Measurements from ENCODE around the gene PRMT7.

DNA sequence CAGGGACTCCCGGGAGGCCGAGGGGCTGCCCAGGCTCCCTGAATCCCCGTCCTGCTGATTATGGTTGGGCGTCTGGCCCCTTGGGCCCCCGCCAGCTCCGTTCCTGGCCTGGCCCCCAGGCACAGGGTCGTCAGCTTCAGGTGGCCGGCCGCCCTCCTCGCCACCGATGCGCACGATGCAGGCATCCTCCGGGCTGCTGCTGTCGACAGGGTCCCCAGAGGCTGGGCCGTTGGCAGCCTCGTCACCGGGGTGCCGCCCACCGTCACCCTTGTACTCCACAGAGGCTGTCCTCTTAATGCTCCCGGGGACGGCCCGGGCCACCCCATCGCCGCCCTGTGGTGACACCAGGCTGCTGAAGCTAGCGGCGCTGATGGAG, 60.4 kb downstream of the PRMT7 start:
- TF ChIP-seq, protein P1, sequence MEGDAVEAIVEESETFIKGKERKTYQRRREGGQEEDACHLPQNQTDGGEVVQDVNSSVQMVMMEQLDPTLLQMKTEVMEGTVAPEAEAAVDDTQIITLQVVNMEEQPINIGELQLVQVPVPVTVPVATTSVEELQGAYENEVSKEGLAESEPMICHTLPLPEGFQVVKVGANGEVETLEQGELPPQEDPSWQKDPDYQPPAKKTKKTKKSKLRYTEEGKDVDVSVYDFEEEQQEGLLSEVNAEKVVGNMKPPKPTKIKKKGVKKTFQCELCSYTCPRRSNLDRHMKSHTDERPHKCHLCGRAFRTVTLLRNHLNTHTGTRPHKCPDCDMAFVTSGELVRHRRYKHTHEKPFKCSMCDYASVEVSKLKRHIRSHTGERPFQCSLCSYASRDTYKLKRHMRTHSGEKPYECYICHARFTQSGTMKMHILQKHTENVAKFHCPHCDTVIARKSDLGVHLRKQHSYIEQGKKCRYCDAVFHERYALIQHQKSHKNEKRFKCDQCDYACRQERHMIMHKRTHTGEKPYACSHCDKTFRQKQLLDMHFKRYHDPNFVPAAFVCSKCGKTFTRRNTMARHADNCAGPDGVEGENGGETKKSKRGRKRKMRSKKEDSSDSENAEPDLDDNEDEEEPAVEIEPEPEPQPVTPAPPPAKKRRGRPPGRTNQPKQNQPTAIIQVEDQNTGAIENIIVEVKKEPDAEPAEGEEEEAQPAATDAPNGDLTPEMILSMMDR (IDR thresholded peaks at IDR 0.05): no peak
- TF ChIP-seq, protein P2, sequence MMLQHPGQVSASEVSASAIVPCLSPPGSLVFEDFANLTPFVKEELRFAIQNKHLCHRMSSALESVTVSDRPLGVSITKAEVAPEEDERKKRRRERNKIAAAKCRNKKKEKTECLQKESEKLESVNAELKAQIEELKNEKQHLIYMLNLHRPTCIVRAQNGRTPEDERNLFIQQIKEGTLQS (CRISPR knock-in tag; conservative IDR thresholded peaks at IDR 0.05): no peak
- TF ChIP-seq, protein P3, sequence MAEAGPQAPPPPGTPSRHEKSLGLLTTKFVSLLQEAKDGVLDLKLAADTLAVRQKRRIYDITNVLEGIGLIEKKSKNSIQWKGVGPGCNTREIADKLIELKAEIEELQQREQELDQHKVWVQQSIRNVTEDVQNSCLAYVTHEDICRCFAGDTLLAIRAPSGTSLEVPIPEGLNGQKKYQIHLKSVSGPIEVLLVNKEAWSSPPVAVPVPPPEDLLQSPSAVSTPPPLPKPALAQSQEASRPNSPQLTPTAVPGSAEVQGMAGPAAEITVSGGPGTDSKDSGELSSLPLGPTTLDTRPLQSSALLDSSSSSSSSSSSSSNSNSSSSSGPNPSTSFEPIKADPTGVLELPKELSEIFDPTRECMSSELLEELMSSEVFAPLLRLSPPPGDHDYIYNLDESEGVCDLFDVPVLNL (CRISPR knock-in tag; IDR thresholded peaks at IDR 0.05; ENCODE audit: borderline replicate concordance, low read depth): no peak
- no peak for TF ChIP-seq NFYB (CRISPR knock-in tag; conservative IDR thresholded peaks at IDR 0.05; ENCODE audit: low read depth)
- TF ChIP-seq EMX1 (CRISPR knock-in tag; IDR thresholded peaks at IDR 0.05): no peak
- TF ChIP-seq, protein P4, sequence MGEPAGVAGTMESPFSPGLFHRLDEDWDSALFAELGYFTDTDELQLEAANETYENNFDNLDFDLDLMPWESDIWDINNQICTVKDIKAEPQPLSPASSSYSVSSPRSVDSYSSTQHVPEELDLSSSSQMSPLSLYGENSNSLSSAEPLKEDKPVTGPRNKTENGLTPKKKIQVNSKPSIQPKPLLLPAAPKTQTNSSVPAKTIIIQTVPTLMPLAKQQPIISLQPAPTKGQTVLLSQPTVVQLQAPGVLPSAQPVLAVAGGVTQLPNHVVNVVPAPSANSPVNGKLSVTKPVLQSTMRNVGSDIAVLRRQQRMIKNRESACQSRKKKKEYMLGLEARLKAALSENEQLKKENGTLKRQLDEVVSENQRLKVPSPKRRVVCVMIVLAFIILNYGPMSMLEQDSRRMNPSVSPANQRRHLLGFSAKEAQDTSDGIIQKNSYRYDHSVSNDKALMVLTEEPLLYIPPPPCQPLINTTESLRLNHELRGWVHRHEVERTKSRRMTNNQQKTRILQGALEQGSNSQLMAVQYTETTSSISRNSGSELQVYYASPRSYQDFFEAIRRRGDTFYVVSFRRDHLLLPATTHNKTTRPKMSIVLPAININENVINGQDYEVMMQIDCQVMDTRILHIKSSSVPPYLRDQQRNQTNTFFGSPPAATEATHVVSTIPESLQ (CRISPR knock-in tag; IDR thresholded peaks at IDR 0.05): no peak
- no peak for TF ChIP-seq CREB1 (CRISPR knock-in tag; IDR thresholded peaks at IDR 0.05)
- TF ChIP-seq, protein P5, sequence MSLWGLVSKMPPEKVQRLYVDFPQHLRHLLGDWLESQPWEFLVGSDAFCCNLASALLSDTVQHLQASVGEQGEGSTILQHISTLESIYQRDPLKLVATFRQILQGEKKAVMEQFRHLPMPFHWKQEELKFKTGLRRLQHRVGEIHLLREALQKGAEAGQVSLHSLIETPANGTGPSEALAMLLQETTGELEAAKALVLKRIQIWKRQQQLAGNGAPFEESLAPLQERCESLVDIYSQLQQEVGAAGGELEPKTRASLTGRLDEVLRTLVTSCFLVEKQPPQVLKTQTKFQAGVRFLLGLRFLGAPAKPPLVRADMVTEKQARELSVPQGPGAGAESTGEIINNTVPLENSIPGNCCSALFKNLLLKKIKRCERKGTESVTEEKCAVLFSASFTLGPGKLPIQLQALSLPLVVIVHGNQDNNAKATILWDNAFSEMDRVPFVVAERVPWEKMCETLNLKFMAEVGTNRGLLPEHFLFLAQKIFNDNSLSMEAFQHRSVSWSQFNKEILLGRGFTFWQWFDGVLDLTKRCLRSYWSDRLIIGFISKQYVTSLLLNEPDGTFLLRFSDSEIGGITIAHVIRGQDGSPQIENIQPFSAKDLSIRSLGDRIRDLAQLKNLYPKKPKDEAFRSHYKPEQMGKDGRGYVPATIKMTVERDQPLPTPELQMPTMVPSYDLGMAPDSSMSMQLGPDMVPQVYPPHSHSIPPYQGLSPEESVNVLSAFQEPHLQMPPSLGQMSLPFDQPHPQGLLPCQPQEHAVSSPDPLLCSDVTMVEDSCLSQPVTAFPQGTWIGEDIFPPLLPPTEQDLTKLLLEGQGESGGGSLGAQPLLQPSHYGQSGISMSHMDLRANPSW (CRISPR knock-in tag; conservative IDR thresholded peaks at IDR 0.05; ENCODE audit: low read depth): no peak
- TF ChIP-seq, protein P6, sequence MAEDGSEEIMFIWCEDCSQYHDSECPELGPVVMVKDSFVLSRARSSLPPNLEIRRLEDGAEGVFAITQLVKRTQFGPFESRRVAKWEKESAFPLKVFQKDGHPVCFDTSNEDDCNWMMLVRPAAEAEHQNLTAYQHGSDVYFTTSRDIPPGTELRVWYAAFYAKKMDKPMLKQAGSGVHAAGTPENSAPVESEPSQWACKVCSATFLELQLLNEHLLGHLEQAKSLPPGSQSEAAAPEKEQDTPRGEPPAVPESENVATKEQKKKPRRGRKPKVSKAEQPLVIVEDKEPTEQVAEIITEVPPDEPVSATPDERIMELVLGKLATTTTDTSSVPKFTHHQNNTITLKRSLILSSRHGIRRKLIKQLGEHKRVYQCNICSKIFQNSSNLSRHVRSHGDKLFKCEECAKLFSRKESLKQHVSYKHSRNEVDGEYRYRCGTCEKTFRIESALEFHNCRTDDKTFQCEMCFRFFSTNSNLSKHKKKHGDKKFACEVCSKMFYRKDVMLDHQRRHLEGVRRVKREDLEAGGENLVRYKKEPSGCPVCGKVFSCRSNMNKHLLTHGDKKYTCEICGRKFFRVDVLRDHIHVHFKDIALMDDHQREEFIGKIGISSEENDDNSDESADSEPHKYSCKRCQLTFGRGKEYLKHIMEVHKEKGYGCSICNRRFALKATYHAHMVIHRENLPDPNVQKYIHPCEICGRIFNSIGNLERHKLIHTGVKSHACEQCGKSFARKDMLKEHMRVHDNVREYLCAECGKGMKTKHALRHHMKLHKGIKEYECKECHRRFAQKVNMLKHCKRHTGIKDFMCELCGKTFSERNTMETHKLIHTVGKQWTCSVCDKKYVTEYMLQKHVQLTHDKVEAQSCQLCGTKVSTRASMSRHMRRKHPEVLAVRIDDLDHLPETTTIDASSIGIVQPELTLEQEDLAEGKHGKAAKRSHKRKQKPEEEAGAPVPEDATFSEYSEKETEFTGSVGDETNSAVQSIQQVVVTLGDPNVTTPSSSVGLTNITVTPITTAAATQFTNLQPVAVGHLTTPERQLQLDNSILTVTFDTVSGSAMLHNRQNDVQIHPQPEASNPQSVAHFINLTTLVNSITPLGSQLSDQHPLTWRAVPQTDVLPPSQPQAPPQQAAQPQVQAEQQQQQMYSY (CRISPR knock-in tag; IDR thresholded peaks at IDR 0.05): no peak
- no peak for TF ChIP-seq NFE2L1 (CRISPR knock-in tag; IDR thresholded peaks at IDR 0.05)
- TF ChIP-seq TEAD4 (CRISPR knock-in tag; IDR thresholded peaks at IDR 0.05): no peak
- TF ChIP-seq, protein P7, sequence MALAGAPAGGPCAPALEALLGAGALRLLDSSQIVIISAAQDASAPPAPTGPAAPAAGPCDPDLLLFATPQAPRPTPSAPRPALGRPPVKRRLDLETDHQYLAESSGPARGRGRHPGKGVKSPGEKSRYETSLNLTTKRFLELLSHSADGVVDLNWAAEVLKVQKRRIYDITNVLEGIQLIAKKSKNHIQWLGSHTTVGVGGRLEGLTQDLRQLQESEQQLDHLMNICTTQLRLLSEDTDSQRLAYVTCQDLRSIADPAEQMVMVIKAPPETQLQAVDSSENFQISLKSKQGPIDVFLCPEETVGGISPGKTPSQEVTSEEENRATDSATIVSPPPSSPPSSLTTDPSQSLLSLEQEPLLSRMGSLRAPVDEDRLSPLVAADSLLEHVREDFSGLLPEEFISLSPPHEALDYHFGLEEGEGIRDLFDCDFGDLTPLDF (CRISPR knock-in tag; IDR thresholded peaks at IDR 0.05): no peak
- TF ChIP-seq, protein P8, sequence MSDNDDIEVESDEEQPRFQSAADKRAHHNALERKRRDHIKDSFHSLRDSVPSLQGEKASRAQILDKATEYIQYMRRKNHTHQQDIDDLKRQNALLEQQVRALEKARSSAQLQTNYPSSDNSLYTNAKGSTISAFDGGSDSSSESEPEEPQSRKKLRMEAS (CRISPR knock-in tag; IDR thresholded peaks at IDR 0.05): no peak
- no peak for TF ChIP-seq ELF4 (CRISPR knock-in tag; IDR thresholded peaks at IDR 0.05; ENCODE audit: low read depth)
